HG03159 (cell line): ENCODE measurements around the gene PTGDR2.
"Not testable (repeated sequence)": the region's sequence is repeated elsewhere in the genome, so short reads cannot be mapped to it uniquely, and the experiment has no call there.

Experiments
- ATAC-seq: cut with Tn5 transposase; IDR thresholded peaks from one replicate; pipeline ENCODE4 v1.9.1; 2021; ENCODE audit warnings: mild to moderate bottlenecking, moderate library complexity; ENCODE audit not compliant: unreplicated experiment

The PTGDR2 gene

GRCh38 chr11:60844045-60844869 is 11.5 kb downstream of the PTGDR2 start:
- ATAC-seq = no peak

- no peak for ATAC-seq
Observed at GRCh38 chr11:60842668-60843600, 12.8 kb downstream of the PTGDR2 start.

DNA sequence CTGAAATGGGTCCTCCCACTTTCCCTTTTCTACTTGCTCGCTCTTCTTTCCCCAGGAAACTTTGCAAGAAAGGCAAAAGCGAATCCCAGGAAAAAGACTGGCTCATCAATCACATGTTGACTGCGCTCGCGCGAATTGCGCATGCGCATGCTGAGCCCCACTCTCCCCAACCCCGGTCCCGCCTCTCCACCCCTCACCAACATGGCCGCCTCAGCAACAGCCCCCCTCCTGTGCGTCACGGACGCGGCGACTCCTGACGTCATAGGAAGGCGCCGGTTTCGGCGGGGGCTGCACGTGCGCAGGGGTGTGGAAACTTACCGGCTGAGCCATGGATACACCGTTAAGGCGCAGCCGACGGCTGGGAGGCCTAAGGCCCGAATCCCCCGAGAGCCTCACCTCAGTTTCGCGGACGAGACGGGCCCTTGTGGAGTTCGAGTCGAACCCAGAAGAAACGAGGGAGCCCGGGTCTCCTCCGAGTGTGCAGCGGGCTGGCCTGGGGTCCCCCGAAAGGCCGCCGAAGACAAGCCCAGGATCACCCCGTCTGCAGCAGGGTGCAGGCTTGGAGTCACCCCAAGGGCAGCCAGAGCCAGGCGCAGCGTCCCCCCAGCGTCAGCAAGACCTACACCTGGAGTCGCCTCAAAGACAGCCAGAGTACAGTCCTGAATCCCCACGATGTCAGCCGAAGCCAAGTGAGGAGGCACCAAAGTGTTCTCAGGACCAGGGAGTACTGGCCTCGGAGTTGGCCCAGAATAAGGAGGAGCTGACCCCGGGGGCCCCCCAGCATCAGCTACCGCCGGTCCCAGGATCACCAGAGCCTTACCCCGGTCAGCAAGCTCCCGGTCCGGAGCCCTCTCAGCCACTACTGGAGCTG is 13.7 kb downstream of the PTGDR2 start, which contains the start of gene CCDC86:
TSS of gene CCDC86 (plus strand) at position 317 of the 871 bp plus-strand sequence. CDS start at position 329, 12 bp downstream.
- peak; percentile 85 for ATAC-seq

DNA sequence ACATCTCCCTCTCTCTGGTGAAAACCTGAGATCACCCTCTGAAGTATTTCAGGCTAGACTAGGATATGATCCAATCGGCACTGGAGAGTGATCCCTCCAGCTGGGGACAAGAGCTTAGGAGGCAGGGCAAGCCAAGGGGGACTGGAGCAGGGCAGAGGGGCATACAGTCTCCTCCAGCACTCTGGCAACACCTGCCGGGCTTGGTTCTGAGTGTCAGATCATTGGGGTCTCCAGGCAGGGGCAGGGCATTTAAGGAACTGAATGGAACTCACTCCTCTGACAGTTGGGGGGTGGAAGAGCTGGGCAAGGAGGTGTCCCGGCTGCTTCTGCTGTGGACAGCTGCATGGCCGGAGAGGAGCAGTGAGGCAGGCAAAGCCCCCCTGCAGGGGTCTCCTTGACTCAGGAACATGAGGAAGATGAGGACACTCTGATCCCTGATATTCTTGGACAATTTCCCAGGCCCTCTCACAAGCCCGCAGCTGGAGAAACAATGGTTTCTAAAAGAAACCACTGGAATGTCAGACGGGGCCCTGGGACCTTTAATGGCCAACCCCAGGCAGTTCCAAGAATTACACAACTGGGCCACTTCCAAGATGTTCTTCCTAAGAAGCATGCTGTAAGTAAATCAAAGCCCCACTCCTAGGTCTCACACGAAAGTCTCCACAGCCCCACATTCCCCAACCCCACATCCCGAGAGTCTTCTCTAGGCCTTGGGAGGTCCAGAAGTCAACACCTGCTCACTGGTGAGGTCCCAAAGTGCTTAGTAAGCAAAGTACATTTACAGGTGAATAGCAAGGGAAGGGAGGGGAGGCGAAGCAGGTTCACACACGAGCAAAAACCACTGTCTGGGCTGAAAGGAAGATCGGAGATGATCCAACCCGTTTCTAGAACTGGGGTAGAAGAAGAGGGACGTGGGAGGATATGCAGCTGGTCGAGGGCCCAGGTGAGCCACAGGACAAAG is 15.0 kb downstream of the PTGDR2 start:
- no peak for ATAC-seq

DNA sequence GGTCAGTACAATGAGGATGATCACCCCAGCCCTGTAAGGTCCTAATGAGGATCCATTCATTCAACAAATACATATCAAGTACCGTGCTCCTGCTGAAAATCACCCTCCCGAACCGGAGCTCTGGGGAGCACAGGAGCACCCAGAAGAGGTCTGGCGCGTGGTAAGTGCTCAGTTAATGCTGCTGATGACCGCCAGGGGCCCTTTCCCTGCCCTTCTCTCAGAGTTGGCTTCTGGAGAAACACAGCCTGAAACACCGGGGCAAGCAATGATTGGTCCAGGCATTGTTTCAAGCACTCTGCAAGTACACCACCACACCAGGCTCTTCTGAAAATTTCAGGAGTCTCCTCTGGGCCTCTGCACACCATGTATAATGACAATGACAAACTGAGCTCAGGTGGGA is 17.6 kb downstream of the PTGDR2 start:
- no peak for ATAC-seq

- no peak for ATAC-seq
Observed at GRCh38 chr11:60836866-60837515, 18.8 kb downstream of the PTGDR2 start.

GRCh38 chr11:60835534-60835846 is 20.3 kb downstream of the PTGDR2 start:
- no peak for ATAC-seq

GRCh38 chr11:60834742-60835533 is 20.8 kb downstream of the PTGDR2 start:
- ATAC-seq = no peak

GRCh38 chr11:60831501-60832079 is 24.2 kb downstream of the PTGDR2 start:
- ATAC-seq = no peak

DNA sequence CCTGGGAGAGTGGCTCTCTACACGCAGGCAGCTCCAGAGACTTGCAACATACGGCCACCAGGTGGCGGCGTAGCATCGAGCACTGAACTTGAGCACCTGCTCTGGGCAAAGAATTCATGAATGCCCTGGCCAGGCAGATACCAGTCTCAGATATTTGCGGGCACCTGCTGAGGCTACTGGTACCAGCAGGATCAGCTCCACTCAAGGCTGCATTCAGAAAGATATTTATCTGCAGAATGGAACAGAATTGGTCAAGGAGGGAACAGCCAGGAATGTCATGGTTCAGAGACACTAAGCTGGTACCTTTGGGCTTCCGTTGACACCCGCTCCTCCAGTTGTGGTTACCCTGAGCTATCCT is 24.6 kb downstream of the PTGDR2 start:
- no peak for ATAC-seq

- no peak for ATAC-seq
Observed at GRCh38 chr11:60830478-60831142, 25.1 kb downstream of the PTGDR2 start.

- ATAC-seq = no peak
Observed at GRCh38 chr11:60825790-60826189, 30.0 kb downstream of the PTGDR2 start.

DNA sequence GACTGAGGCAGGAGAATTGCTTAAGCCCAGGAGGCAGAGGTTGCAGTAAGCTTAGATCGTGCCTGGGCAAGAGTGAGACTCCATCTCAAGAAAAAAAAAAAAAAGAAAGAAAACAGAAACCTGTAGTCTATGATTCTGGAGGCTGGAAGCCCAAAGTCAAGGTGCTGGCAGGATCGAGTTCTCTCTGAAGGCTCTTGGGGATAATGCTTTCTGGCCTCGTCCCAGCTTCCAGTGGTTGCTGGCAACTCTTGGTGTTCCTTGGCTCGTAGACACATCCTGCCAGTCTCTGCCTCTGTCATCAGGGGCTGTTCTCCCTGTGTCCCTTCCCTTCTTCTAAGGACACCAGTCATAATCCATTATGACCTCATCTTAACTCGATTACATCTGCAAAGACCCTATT is 30.6 kb downstream of the PTGDR2 start:
- ATAC-seq = no peak

- not testable (repeated sequence) for ATAC-seq
Observed at GRCh38 chr11:60823745-60824306, 31.9 kb downstream of the PTGDR2 start.

- ATAC-seq = no peak
Observed at GRCh38 chr11:60821827-60822599, 33.7 kb downstream of the PTGDR2 start.

GRCh38 chr11:60818057-60818456 is 37.7 kb downstream of the PTGDR2 start:
- ATAC-seq = no peak
